ENCODE results near the gene MRPS33.

GRCh38 chr7:141001122-141001521 lies 13.6 kb downstream of the MRPS33 start:
- TF ChIP-seq, protein P1, sequence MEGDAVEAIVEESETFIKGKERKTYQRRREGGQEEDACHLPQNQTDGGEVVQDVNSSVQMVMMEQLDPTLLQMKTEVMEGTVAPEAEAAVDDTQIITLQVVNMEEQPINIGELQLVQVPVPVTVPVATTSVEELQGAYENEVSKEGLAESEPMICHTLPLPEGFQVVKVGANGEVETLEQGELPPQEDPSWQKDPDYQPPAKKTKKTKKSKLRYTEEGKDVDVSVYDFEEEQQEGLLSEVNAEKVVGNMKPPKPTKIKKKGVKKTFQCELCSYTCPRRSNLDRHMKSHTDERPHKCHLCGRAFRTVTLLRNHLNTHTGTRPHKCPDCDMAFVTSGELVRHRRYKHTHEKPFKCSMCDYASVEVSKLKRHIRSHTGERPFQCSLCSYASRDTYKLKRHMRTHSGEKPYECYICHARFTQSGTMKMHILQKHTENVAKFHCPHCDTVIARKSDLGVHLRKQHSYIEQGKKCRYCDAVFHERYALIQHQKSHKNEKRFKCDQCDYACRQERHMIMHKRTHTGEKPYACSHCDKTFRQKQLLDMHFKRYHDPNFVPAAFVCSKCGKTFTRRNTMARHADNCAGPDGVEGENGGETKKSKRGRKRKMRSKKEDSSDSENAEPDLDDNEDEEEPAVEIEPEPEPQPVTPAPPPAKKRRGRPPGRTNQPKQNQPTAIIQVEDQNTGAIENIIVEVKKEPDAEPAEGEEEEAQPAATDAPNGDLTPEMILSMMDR (IDR thresholded peaks at IDR 0.05 in 2 of 3, conservative IDR thresholded peaks at IDR 0.05 in 1 of 3; ENCODE audit: control insufficient read depth in 2 of 3, extremely low read depth in 1 of 3, insufficient read depth in 1 of 3, low read depth in 3 of 3, low read length in 3 of 3): no peak
- TF ChIP-seq BACH1 (IDR thresholded peaks at IDR 0.05; ENCODE audit: borderline replicate concordance): no peak

Measured in GM12878 (cell line).